Measurements from ENCODE around the gene RNF223.

RNF223 gene

DNA sequence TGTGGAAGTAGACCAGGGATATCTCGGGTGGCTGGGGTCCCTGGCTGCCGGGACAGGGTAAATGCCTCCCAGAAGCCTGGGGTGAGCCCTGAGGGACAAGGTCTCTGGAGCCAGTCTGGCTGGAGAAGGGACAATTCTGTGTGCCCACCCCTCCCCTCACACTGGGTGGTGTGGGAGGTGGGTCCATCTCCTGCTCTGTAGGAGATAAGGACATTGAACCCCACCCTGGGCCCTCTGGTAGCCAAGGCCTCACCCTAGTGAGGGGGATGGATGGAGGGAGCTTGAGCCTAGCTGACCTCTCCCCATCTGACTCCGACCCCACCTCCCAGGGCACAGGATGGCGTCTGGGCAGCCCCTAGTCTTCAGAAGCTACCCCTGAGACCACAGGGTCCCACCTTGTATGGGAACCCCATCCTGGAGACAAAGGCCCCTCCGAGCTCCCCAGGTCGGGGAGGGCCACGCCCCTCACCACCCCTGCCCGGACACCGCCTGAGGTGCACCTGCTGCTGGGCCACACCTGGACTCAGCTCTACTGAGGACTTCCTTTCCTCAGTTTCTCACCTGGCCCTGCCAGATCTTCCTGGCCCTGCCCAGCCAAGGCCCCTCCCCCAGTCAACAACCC, 49.8 kb downstream of the RNF223 start:
- DNase-seq, result no peak

GRCh38 chr1:1023700-1024099, 50.4 kb downstream of the RNF223 start:
- no peak for DNase-seq

DNA sequence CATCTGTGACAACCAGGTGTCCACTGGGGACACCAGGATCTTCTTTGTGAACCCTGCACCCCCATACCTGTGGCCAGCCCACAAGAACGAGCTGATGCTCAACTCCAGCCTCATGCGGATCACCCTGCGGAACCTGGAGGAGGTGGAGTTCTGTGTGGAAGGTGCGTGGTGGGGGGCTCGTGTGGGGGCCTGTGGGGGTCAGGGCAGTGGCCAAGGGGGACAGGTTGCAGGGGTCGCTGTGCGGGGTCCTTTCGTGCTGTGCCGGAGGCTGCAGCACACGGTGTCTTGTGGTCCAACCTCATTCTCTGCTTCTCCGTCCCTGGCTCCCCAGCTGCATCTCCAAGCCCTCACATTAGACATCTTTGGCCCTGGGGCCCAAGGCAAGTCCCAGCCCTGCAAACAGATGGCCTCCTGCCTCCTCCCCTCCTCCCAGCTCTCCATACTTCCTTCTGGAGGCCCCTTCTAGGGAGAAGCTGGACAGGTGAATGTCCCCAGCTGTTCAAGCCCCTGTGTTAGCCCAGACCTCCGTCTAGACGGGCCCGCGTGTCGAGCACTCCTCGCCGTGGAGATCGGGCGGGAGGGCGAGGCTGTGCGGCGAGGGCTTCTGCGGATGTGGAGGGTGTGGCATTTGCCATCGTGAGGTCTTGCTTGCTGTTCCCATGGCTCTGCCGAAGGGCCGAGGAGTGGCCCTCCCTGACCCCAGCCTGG, 51.6 kb downstream of the RNF223 start:
- DNase-seq, result no peak

GRCh38 chr1:1021920-1022259, 52.2 kb downstream of the RNF223 start:
- DNase-seq, result no peak

GRCh38 chr1:1021010-1021919, 52.8 kb downstream of the RNF223 start:
- peak; percentile 62 for DNase-seq
